ENCODE results near the gene FAM227B. TPM values are rescaled to one million over a fixed set of nuclear protein-coding genes. Genes with fewer than 3 reads are reported as not detected.
"Not testable (repeated sequence)": the region's sequence is repeated elsewhere in the genome, so short reads cannot be mapped to it uniquely, and the experiment has no call there.

FAM227B gene
- total RNA-seq, 1 donor from 2014 or later: 3.0 TPM

DNA sequence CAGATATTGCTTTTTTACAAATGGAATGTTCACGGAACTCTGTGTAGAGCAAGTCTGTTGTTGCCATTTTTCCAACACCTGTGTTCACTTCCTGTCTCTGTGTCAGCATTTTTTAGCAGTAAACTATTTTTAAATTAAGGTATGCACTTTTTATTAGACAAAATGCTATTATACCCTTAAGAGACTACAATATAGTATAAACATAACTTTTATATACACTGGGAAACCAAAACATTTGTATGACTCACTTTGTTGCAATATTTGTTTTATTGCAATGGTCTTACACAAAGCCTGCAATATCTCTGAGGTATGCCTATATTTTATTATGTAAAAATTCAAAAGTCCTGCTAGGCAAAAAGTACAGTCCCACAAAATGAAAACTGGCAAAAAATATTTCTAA lies 237.4 kb downstream of the FAM227B start:
- DNase-seq (ENCODE audit: low read depth, low spot score): no peak

GRCh38 chr15:49382394-49382793 lies 238.2 kb downstream of the FAM227B start:
- DNase-seq (ENCODE audit: low read depth, low spot score): no peak

GRCh38 chr15:49380912-49381311 lies 239.7 kb downstream of the FAM227B start:
- no peak for DNase-seq (ENCODE audit: low read depth, low spot score)

- no peak for DNase-seq (ENCODE audit: low read depth, low spot score)
These were observed 240.6 kb downstream of the FAM227B start for GRCh38 chr15:49379996-49380395.

- no peak for DNase-seq (ENCODE audit: low read depth, low spot score)
These were observed 248.3 kb downstream of the FAM227B start for GRCh38 chr15:49372366-49372765.

- DNase-seq (ENCODE audit: low read depth, low spot score): no peak
These were observed 249.8 kb downstream of the FAM227B start for GRCh38 chr15:49370782-49371181.

- no peak for DNase-seq (ENCODE audit: low read depth, low spot score)
These were observed 254.1 kb downstream of the FAM227B start for GRCh38 chr15:49366496-49366895.

DNA sequence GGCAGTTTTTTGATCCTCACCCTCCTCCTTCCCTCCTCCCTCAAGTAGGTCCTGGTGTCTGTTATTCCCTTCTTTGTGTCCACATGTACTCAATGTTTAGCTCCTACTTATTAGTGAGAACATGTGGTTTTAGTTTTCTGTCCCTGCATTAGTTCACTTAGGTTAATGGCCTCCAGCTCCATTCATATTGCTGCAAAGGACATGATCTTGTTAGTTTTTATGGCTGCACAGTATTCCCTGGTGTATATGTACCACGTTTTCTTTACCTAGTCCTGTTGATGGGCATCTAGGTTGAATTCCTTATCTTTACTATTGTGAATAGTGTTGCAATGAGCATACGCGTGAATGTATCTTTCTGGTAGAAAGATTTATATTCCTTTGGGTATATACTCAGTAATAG lies 259.2 kb downstream of the FAM227B start:
- no peak for DNase-seq (ENCODE audit: low read depth, low spot score)

GRCh38 chr15:49354439-49354838 lies 266.2 kb downstream of the FAM227B start:
- not testable (repeated sequence) for DNase-seq (ENCODE audit: low read depth, low spot score)

DNA sequence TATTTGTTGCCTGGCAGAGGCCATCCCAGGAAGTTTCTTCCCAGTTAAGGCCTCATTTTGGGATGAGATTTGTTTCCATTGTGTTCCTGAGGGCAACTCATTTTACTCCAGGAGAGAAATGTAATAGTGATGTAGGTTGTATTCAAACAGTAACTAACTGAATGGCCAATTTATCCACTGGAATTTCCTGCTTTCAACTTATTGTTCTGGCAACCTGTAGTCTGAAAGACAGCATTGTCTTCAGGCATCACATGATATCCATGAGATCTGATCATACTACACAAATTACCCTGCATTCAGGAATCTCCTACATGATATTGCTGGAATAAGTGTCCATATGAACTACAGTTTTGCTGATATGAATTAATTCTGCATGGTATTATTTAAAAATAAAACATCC lies 277.1 kb downstream of the FAM227B start:
- DNase-seq (ENCODE audit: low read depth, low spot score): peak; percentile 8

DNA sequence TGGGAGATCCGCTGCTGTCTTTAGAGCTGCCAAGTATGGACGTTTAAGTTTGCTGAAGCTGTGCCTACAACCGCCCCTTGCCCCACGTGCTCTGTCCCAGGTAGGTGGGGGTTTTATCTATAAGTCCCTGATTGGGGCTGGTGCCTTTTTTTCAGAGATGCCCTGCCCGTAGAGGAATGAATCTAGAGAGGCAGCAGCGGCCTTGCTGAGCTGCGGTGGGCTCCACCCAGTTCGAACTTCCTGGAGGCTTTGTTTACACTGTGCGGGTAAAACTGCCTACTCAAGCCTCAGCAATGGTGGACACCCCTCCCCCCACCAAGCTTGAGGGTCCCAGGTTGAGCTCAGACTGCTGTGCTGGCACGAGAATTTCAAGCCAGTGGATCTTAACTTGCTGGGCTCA lies 281.0 kb downstream of the FAM227B start:
- DNase-seq (ENCODE audit: low read depth, low spot score): no peak

GRCh38 chr15:49331951-49332350 lies 288.7 kb downstream of the FAM227B start:
- DNase-seq (ENCODE audit: low read depth, low spot score): no peak

DNA sequence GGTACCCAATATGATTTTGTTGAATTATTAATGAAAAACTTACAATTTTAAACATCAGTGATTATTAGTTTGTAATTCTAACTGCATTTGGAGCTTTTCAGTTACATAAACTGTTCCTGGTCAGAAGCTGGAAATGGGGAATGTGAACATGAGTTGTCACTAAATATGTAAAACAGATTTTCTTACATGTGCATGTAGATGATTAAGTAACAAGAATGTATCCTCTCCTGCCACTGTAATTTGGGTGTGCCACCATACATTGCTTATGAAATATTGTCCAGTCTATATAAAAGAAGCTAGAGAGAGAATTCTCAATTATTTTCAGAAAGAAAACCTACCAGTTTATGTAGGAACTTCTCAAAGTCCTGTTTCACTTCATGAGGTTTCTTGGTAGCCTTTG lies 289.2 kb downstream of the FAM227B start:
- no peak for DNase-seq (ENCODE audit: low read depth, low spot score)

DNA sequence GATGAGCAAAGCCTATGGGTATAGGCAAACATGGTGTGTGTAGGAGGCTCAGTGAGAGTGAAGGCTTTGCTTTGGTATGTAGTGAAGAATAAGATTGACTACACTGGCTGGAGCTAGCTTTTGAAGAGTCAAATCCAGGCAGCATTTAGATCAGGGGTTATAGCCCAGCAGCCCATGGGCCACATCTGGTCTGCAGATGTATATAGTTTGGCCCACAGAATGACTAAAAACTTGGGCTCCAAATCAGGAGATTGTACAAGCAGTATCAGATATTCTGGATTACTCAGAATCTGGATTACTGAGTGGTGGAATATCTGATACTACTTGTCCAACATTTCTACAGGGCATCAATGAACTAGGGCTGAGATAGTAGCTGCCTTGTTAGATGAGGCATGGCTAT lies 290.5 kb downstream of the FAM227B start:
- DNase-seq (ENCODE audit: low read depth, low spot score): no peak

DNA sequence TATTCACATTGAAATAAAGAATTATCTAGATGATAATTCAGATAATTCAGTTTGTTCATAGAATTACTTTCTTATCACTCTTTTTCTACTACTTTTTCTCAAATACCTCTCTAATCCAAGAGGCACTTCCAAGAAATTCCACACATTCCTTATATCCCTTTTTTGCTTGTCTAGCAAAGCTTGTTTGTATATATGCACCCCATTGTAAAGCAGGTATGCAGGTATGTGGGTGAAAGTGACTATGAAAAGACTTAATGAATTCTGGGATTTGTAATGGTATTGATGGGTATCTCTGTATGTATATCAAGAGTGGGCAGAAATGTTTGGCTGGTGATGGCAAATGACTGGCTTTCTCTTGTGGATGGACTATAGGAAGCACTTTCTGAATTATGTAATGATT lies 291.7 kb downstream of the FAM227B start:
- DNase-seq (ENCODE audit: low read depth, low spot score): no peak

DNA sequence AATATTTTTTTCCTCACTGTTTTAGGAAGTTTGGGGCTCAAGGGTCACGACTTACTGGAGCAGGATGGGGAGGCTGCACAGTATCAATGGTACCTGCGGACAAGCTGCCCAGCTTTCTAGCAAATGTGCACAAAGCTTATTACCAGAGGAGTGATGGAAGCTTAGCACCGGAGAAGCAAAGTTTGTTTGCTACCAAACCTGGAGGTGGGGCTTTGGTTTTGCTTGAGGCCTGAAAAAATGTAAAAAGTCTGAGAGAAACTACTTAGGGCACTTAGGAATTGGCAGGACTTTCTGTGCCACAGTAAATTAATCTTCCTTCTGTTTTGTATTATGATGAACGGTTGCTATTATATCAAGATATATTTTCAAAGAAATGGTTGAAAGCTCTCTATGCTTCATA lies 292.7 kb downstream of the FAM227B start:
- DNase-seq (ENCODE audit: low read depth, low spot score): no peak

GRCh38 chr15:49323207-49323606 lies 297.4 kb downstream of the FAM227B start:
- no peak for DNase-seq (ENCODE audit: low read depth, low spot score)

GRCh38 chr15:49320351-49320750 lies 300.3 kb downstream of the FAM227B start:
- DNase-seq (ENCODE audit: low read depth, low spot score): no peak

DNA sequence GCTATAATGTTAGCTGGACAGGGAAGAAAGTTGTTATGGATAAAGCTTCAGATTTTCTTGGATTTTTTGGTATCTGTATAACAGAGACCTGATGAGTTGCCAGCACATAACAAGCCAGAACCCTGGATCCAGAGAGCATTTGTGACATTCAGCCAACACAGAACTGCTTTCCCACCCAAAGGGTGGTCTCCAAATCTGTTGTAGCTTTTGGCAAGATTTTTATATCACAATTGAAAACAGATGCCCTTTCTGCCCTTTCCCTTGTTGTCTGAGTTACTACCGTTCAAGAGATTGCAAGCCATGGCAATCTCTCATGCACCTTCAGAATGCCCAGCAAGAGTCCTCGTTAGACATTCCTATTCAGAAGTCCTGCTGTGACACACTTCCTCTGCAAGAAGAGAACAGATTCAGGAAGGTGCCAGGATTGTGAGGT lies 305.2 kb downstream of the FAM227B start:
- DNase-seq (ENCODE audit: low read depth, low spot score): no peak

- DNase-seq (ENCODE audit: low read depth, low spot score): no peak
These were observed 305.9 kb downstream of the FAM227B start for GRCh38 chr15:49314716-49315115.

DNA sequence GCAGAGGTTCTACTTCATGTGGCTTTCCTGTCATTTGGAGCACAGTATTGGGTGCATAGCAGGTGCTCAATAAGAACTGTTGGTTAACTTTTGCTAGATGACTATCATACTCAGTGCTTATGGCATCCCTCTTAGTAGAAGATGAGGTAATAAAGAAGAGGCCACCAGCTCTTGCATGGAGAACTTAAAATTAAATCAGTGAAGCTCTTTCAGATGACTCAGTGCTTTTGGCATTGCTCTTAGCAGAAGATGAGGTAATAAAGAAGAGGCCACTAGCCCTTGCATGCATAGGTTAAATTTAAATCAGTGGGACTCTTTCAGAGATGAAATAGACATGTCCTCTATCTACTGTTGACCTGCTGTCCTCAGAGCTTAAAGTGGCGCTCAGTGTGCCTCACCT lies 307.0 kb downstream of the FAM227B start:
- DNase-seq (ENCODE audit: low read depth, low spot score): no peak

DNA sequence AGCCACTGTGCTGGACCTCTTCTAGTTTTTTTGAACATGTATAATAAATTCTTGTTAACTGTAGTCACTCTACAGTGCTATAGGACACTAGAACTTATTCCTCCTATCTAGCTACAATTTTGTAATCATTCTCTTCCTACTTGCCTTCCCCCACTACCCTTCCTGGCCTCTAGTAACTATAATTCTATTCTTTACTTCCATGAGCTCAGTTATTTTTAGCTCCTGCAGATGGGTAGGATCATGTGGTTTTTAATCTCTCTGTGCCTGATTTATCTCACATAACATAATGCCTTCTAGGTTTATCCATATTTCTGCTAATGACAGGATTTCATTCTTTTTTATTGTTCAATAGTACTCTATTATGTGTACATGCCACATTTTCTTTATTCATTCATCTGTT lies 310.7 kb downstream of the FAM227B start:
- no peak for DNase-seq (ENCODE audit: low read depth, low spot score)

GRCh38 chr15:49308686-49309085 lies 311.9 kb downstream of the FAM227B start:
- no peak for DNase-seq (ENCODE audit: low read depth, low spot score)

DNA sequence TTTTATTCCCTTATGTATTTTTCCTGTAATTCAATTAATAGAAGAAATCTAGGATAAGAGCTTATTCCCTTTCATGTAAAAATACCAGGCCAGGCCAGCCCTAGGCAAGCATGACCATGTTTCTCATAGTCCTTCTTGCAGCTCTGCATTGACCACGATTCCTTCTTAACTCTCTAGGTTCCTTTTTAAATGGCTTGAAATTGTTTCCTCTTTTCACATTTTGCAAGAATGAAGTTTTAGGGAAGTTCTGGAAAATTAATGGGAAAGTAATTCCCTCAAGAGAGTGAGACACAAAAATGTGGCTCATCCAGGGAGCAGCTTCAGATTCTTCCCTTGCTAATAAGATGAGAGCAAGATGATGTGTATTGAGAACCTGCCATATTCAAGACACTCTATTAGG lies 314.1 kb downstream of the FAM227B start:
- no peak for DNase-seq (ENCODE audit: low read depth, low spot score)
